ENCODE data around the gene PKNOX2.

DNA sequence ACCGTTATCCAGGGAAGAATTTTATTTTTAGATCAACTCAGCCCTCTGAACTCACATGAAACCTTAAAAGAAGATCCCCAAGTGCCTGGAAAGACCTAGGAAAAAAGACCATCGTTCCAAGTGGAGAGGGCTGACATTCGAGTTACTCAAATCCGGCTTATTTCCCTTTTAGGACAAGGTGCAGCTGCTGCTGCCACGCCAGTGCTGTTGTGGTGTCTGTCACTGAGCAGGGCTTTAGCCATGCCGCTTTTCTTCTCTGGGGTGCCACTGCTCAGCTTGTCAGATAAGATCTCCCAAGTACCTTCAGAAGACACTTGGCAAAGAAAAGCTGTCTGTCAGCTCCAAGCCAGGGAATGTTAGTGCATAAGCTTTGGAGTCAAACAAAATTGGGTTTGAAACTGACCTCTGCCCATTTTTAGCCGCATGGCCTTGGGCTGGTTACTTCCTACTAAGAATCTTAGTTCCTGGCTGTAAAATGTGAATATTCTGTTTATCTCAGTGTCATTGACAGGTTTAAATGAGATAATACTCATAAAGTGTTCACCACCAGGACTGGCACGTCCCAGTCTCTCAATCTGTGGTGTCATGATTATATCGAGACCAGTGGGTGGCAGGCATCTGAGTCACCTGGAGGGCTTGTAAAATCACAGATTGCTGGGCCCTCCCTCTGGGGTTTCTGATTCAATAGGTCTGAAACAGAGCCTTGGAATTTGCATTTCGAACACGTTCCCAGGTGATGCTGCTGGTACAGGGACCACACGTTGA is 117.5 kb downstream of the PKNOX2 start:
- TF ChIP-seq, protein P1, sequence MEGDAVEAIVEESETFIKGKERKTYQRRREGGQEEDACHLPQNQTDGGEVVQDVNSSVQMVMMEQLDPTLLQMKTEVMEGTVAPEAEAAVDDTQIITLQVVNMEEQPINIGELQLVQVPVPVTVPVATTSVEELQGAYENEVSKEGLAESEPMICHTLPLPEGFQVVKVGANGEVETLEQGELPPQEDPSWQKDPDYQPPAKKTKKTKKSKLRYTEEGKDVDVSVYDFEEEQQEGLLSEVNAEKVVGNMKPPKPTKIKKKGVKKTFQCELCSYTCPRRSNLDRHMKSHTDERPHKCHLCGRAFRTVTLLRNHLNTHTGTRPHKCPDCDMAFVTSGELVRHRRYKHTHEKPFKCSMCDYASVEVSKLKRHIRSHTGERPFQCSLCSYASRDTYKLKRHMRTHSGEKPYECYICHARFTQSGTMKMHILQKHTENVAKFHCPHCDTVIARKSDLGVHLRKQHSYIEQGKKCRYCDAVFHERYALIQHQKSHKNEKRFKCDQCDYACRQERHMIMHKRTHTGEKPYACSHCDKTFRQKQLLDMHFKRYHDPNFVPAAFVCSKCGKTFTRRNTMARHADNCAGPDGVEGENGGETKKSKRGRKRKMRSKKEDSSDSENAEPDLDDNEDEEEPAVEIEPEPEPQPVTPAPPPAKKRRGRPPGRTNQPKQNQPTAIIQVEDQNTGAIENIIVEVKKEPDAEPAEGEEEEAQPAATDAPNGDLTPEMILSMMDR (conservative IDR thresholded peaks at IDR 0.05; ENCODE audit: low read depth, low read length) = no peak
- no peak for TF ChIP-seq RAD21 (IDR thresholded peaks at IDR 0.05; ENCODE audit: low read length)
- no peak for TF ChIP-seq POLR2A (IDR thresholded peaks at IDR 0.05; ENCODE audit: low read depth, low read length)
- TF ChIP-seq MXI1 (IDR thresholded peaks at IDR 0.05; ENCODE audit: borderline replicate concordance, low read depth, low read length) = no peak
- TF ChIP-seq SMC3 (IDR thresholded peaks at IDR 0.05; ENCODE audit: low read depth, low read length) = no peak
- no peak for TF ChIP-seq MAFK (IDR thresholded peaks at IDR 0.05; ENCODE audit: low read depth, low read length)
- TF ChIP-seq RCOR1 (IDR thresholded peaks at IDR 0.05; ENCODE audit: insufficient replicate concordance, low read length) = no peak
- TF ChIP-seq RFX5 (IDR thresholded peaks at IDR 0.05; ENCODE audit: low read depth, low read length) = no peak
- no peak for TF ChIP-seq NFE2L2 (IDR thresholded peaks at IDR 0.05; ENCODE audit: low read depth, low read length)
- TF ChIP-seq, protein P2, sequence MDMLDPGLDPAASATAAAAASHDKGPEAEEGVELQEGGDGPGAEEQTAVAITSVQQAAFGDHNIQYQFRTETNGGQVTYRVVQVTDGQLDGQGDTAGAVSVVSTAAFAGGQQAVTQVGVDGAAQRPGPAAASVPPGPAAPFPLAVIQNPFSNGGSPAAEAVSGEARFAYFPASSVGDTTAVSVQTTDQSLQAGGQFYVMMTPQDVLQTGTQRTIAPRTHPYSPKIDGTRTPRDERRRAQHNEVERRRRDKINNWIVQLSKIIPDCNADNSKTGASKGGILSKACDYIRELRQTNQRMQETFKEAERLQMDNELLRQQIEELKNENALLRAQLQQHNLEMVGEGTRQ (IDR thresholded peaks at IDR 0.05; ENCODE audit: low read depth, low read length) = no peak
- TF ChIP-seq, protein P3, sequence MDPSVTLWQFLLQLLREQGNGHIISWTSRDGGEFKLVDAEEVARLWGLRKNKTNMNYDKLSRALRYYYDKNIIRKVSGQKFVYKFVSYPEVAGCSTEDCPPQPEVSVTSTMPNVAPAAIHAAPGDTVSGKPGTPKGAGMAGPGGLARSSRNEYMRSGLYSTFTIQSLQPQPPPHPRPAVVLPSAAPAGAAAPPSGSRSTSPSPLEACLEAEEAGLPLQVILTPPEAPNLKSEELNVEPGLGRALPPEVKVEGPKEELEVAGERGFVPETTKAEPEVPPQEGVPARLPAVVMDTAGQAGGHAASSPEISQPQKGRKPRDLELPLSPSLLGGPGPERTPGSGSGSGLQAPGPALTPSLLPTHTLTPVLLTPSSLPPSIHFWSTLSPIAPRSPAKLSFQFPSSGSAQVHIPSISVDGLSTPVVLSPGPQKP (IDR thresholded peaks at IDR 0.05; ENCODE audit: borderline replicate concordance, low read depth, low read length) = no peak
- TF ChIP-seq CEBPB (IDR thresholded peaks at IDR 0.05; ENCODE audit: low read depth, low read length) = no peak
- TF ChIP-seq CHD1 (IDR thresholded peaks at IDR 0.05; ENCODE audit: low read depth, low read length) = no peak

All from IMR-90 (cell line).